Heart left ventricle (tissue), 16 donors: ENCODE data around the gene CCDC9. TPM values are rescaled to one million over a fixed set of nuclear protein-coding genes. Genes with fewer than 3 reads are reported as not detected.

Experiments used
- ATAC-seq, 4 donors: fragments of 200-7000 bp; cut with Tn5 transposase; one replicate each; pipeline ENCODE4 v1.9.1; 2020 to 2022; ENCODE audit warnings: moderate library complexity in 4 of 4, mild to moderate bottlenecking in 3 of 4, moderate number of reproducible peaks in 1 of 4
- DNase-seq, 5 donors: peaks; one replicate each; pipeline ENCODE4 v3.0.0-alpha.2; 2020
- H3K27ac ChIP-seq, 12 donors: fragments of 200-600 bp; sonication (generic) in 4 of 12; one replicate each; pipeline versions ENCODE4 v1.5.0 to v1.8.0; 2016 to 2022; ENCODE audit warnings: mild to moderate bottlenecking in 2 of 12
- H3K27me3 ChIP-seq, 9 donors: fragments of 200-600 bp; sonication (generic) in 2 of 9; one replicate each; pipeline versions ENCODE4 v1.5.1 to v1.8.0; 2016 to 2022; ENCODE audit warnings: mild to moderate bottlenecking in 3 of 9
- H3K36me3 ChIP-seq, 9 donors: fragments of 200-600 bp; sonication (generic) in 2 of 9; one replicate each; pipeline versions ENCODE4 v1.5.0 to v1.8.0; 2018 to 2022; ENCODE audit warnings: mild to moderate bottlenecking in 2 of 9
- H3K4me1 ChIP-seq, 12 donors: fragments of 200-600 bp; sonication (generic) in 4 of 12; one replicate each; pipeline versions ENCODE4 v1.5.0 to v1.8.0; 2016 to 2022; ENCODE audit warnings: mild to moderate bottlenecking in 3 of 12
- H3K4me3 ChIP-seq, 12 donors: fragments of 200-600 bp; sonication (generic) in 4 of 12; one replicate each; pipeline versions ENCODE4 v1.5.0 to v1.8.0; 2017 to 2022; ENCODE audit warnings: mild to moderate bottlenecking in 9 of 12, moderate library complexity in 4 of 12
- H3K9me3 ChIP-seq, 12 donors: fragments of 200-600 bp; sonication (generic) in 4 of 12; one replicate each; pipeline versions ENCODE4 v1.5.0 to v1.8.0; 2016 to 2022; ENCODE audit warnings: mild to moderate bottlenecking in 1 of 12
- POLR2A ChIP-seq, 2 donors: fragments of 450-650 bp; IDR thresholded peaks; one replicate each; pipeline ENCODE4 v1.6.1; 2017; ENCODE audit warnings: antibody characterized with exemption in 2 of 2, mild to moderate bottlenecking in 2 of 2, moderate library complexity in 2 of 2
- WGBS, 4 donors: extraction: QIAGEN DNeasy Blood & Tissue Kit in 2 of 4; methylation state at CpG; one replicate each; pipeline versions ENCODE4 v1.1.5 to v1.1.7; 2013 to 2018; 5-methylcytosine and 5-hydroxymethylcytosine counted together
- intact Hi-C, 10 donors: fragments of 100-400 bp; cut with DNase I; formaldehyde crosslinking; loops; one replicate each; pipeline versions ENCODE4 v1.11.1 to v1.14.2; 2022
- polyA plus RNA-seq, 2 donors: library from polyadenylated mRNA; stranded (reverse); fragments of 200-250 nt; gene quantifications; one replicate each; pipeline ENCODE4 v1.2.3, GENCODE V29; 2013
- total RNA-seq, 9 donors: library from RNA; depleted of rRNA in 2 of 9; stranded (reverse); fragments of >200 nt in 2 of 9; fragmentation: NEBNext Ultra II Directional in 3 of 9; extraction: Animal tissue kit (Norgen Biotek cat#: 25700) in 3 of 9; gene quantifications; one replicate each; pipeline versions ENCODE4 v1.1.0 to v1.2.4, GENCODE V29; 2016 to 2023
- TF ChIP-seq, protein P1 (sequence below), 12 donors: fragments of 200-600 bp; sonication (generic) in 4 of 12; IDR thresholded peaks; one replicate each; pipeline versions ENCODE4 v1.5.0 to v1.8.0; 2018 to 2022; ENCODE audit warnings: antibody characterized with exemption in 12 of 12, mild to moderate bottlenecking in 5 of 12
- donor health status: ischemic (EF 13 %, LVEDD 7.1; RV severe dilation, severe dysfunction).
- donor health status: healthy with polysubstance abuse.
- donor health status: DM: no; HTN: yes; CAD: no.
- donor health status: DM: no; HTN: no; CAD: no.
- donor health status: ischemic (EF 25% LVEDD 6.9; RV normal size, moderate dysfunction).
- donor health status: ischemic (EF 25% LVEDD 5.7; RV mildly dilated, moderate dysfunction).
- donor health status: healthy.
- donor health status: DM: yes; HTN: yes; CAD: no.
- donor health status: ischemic (EF 35%, LVEDD 5.7; RV mildly dilated, moderate dysfunction).
- donor health status: nonischemic (EF 11% LVEDD 7.7; RV severe dilation, severe dysfunction).
- donor health status: DM: yes; HTN: yes; CAD: no.
- donor health status: PGD.
- donor health status: ischemic (EF 29% LVEDD 5.4; RV normal size, mild dysfunction).
- donor health status: nonischemic (EF 23%, LVEDD 6.1; RV moderate dilation, normal function).

The CCDC9 gene
- total and polyA plus RNA-seq, 11 donors = 6.7 to 33.3 (median 15.5) TPM

DNA sequence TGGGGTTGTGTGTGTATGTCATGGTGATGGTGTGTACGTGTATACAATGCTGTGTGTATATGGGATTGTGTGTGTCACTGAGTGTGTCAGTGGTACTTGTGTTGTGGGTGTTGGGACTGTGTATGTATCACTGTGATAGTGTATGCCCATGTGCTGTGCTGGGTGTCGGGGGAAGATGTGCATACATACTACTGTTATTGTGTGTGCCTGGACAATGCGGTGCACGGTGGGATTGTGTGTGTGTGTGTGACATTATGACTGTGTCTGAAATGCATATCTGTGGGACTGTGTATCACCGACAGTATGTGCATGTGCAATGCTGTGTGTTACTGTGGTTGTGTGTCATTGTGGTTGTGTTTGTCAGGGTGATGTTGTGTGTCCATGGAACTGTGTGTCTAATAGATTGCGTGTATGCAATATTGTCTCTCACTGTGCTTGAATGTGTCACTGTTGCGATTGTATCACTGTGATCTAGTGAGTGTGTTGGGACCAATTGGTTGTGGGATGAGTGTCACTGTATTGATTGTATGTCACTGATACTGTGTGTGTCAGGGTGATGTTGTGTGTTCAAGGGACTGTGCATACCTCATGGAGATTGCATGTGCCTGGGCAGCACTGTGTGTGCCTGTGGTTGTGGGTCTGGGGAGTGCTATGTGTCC, 14.3 kb upstream of the CCDC9 start:
- Histone ChIP-seq H3K27ac (no peak overlapping the region), H3K4me3 (no peak overlapping the region), H3K36me3 (no peaks in the 10 kb centered on the region), H3K4me1 (peaks cover 0 to 48% (median 34%) of the 10 kb centered on the region in 12 donors), H3K27me3 (peaks cover 0 to 19% (median 0%) of the 10 kb centered on the region in 9 donors), H3K9me3 (no peaks in the 10 kb centered on the region)
- TF ChIP-seq, protein P1, sequence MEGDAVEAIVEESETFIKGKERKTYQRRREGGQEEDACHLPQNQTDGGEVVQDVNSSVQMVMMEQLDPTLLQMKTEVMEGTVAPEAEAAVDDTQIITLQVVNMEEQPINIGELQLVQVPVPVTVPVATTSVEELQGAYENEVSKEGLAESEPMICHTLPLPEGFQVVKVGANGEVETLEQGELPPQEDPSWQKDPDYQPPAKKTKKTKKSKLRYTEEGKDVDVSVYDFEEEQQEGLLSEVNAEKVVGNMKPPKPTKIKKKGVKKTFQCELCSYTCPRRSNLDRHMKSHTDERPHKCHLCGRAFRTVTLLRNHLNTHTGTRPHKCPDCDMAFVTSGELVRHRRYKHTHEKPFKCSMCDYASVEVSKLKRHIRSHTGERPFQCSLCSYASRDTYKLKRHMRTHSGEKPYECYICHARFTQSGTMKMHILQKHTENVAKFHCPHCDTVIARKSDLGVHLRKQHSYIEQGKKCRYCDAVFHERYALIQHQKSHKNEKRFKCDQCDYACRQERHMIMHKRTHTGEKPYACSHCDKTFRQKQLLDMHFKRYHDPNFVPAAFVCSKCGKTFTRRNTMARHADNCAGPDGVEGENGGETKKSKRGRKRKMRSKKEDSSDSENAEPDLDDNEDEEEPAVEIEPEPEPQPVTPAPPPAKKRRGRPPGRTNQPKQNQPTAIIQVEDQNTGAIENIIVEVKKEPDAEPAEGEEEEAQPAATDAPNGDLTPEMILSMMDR (IDR thresholded peaks at IDR 0.05) = no peak
- TF ChIP-seq POLR2A (IDR thresholded peaks at IDR 0.05) = no peak
- no peak for DNase-seq
- intact Hi-C loops = loop anchor here in 1 of 10 donors (2.0 kb wide), 1 partner anchor 15 kb away; no protein-coding TSS in a partner anchor
- ATAC-seq = no peak
- 84 to 92% (median 86%) methylated on average over 7 of the region's 7 CpGs for WGBS, 4 donors

GRCh38 chr19:47243364-47243775, 13.0 kb upstream of the CCDC9 start:
- intact Hi-C loops = loop anchor here in 1 of 10 donors (2.0 kb wide), 1 partner anchor 17 kb away; no protein-coding TSS in a partner anchor
- ATAC-seq = peak in 1 of 4 donors; percentile 6
- H3K27ac ChIP-seq = peak overlapping the region in 10 of 12 donors; percentile 1 to 78 (median 52)

GRCh38 chr19:47243776-47244547, 12.4 kb upstream of the CCDC9 start:
- Histone ChIP-seq H3K4me3 (peak overlapping the region in 9 of 12 donors; percentile 6 to 46 (median 42)), H3K9me3 (no peaks in the 10 kb centered on the region), H3K36me3 (no peaks in the 10 kb centered on the region), H3K4me1 (peaks cover 0 to 54% (median 35%) of the 10 kb centered on the region in 12 donors), H3K27me3 (peaks cover 0 to 18% (median 0%) of the 10 kb centered on the region in 9 donors), H3K27ac (peak overlapping the region in 9 of 12 donors; percentile 37 to 78 (median 57))
- ATAC-seq = peak; percentile 81 to 96 (median 94)
- intact Hi-C loops = loop anchor here in 9 of 10 donors (1.0 to 2.0 kb wide), 10 partner anchors 13 to 95 kb away; partner anchors contain the start of gene BBC3 (in 1 of the 9)
- peak in 1 of 2 donors; percentile 34 for TF ChIP-seq POLR2A (IDR thresholded peaks at IDR 0.05)
- TF ChIP-seq, protein P1 (IDR thresholded peaks at IDR 0.05) = peak; percentile 94 to 100 (median 98)
- 1 to 4% (median 2%) methylated on average over 25 to 46 of the region's 46 CpGs for WGBS, 4 donors
- peak; percentile 93 to 96 (median 95) for DNase-seq

More at GRCh38 chr19:47243364-47243775, 13.0 kb upstream of the CCDC9 start:
- Histone ChIP-seq H3K27me3 (peaks cover 0 to 19% (median 0%) of the 10 kb centered on the region in 9 donors), H3K9me3 (no peaks in the 10 kb centered on the region), H3K4me3 (peak overlapping the region in 9 of 12 donors; percentile 6 to 46 (median 42)), H3K36me3 (no peaks in the 10 kb centered on the region), H3K4me1 (peaks cover 0 to 55% (median 35%) of the 10 kb centered on the region in 12 donors)
- TF ChIP-seq POLR2A (IDR thresholded peaks at IDR 0.05) = no peak
- TF ChIP-seq, protein P1 (IDR thresholded peaks at IDR 0.05) = no peak
- no peak for DNase-seq
- WGBS, 4 donors = 12 to 17% (median 16%) methylated on average over 8 to 9 of the region's 9 CpGs
